Fibroblast of skin of abdomen (primary cell): Measurements from ENCODE around the gene TRMT13.
"Not testable (repeated sequence)": the region's sequence is repeated elsewhere in the genome, so short reads cannot be mapped to it uniquely, and the experiment has no call there.

ENCODE experiments used
- DNase-seq: peaks from one replicate; pipeline ENCODE4 v3.0.0-alpha.2; 2013

TRMT13 gene

DNA sequence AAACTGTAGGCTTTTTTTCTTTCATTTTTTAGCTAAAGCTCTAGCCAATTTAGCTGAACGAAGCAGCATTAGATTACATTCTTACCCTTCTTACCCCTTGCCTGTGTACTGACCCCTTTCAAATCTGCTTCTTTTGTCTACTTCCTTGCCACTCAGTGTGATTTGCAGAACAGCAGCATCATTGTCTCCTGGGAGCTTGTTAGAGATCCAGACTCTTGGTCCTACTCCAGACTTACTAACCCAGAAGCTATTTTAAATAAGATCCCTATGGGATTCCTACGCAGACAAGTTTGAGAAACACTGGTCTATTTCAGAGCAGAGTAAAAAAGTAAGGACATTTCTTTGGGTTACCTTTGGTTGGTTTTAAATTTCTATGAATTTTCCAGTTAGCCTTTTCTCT is 31.3 kb downstream of the TRMT13 start:
- peak; percentile 67 for DNase-seq

DNA sequence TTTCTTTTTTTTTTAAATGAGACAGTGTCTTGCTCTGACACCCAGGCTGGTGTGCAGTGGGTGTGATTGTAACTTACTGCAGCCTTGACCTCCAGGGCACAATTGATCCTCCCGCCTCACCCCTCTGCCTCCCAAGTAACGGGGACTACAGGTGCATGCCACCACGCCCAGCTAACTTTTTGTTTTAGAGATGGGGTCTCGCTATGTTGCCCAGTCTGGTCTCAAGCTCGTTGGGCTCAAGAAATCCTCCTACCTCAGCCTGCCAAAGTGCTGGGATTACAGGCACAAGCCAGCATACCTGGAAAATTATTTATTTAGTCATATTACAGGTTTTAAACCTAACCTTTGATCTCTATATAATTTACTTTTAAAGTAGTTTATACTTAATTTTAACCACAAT is 31.7 kb downstream of the TRMT13 start:
- no peak for DNase-seq

DNA sequence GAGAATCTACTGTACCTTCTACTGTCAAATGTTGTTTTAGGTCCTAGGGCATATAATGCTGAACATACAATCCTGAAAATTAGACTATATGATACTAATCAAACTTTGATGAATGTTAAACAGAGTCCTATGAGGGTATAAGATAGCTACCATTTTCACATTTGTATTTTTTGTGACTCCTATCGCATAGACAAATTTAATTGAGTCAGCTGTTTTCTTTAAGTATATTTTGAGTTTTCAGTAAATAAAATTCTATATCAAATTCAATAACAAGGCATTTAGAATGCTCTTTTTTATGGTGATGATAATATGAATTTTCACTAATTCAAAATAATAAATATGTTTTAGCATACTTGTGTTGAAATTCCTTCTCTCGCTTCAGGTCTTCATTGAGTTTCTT is 35.1 kb downstream of the TRMT13 start:
- DNase-seq = no peak

DNA sequence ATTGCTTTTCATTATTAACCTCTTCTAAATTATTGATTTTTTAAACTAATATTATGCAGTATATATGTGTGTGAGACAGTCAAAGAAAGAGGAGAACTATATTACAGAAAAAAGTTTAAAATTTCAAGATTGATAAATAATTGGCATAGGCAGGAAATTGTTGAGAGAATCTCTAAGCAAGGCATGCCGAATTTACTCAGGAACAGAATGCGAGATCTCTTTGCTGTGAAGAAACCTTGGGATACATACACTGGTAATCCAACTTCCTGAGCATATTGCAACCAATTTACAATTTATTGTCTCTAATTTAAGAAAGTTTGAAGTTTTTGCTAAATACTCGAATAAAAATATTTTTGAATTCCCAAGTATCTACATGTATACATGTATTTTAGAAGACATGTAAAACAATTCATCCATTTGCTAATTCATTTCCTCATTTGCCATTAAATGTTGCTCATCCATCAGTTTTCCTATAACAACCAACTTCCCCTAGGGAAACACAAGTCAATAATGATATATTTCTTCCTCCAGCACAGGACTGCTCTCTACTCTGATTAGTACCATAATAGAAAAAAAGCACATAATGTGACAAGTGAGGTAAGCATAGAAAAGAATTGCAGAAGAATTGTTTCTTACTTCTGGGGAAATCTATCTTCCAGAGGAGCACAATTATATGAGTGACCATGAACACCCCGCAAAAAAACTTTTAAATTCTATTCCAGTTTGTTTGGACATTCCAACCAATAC is 44.5 kb downstream of the TRMT13 start:
- DNase-seq = no peak

DNA sequence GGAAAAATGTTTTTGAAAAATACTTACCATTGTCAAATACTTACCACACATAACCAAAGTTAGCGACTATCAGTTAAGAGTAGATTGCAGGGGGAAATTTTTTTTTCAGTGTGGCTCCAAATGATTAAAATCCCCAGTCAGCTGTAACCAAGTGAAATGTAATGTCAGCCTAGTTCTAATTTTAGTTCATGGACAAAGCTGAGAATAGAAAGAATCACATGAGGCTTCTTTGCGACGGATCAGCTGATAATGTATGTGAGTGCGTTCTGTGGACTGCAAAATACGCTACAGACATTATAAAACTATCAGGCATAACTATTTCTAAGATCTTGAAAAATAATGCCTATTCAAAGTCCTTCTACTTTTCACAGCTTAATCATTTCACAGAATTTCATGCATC is 45.1 kb downstream of the TRMT13 start, which contains the start of gene LRRC39:
Gene LRRC39, minus strand, starts transcription at position 166 of the 400 bp plus-strand sequence. CDS start 9,740 bp downstream, outside the sequence.
- DNase-seq = no peak

DNA sequence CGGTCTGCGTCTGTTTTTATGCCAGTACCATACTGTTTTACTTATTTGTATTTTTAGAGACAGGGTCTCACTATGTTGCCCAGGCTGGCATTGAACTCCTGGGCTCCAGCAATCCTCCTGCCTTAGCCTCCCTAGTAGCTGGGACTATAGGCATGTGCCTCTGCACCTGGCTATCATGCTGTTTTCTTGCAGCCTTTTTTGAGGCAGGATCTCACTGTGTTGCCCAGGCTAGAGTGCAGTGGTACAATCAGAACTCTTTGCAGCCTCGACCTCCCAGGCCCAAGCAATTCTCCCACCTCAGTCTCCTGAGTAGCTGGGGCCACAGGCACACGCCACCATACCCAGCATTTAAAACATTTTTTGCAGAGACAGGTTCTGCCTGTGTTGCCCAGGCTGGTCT is 50.4 kb downstream of the TRMT13 start:
- no peak for DNase-seq

DNA sequence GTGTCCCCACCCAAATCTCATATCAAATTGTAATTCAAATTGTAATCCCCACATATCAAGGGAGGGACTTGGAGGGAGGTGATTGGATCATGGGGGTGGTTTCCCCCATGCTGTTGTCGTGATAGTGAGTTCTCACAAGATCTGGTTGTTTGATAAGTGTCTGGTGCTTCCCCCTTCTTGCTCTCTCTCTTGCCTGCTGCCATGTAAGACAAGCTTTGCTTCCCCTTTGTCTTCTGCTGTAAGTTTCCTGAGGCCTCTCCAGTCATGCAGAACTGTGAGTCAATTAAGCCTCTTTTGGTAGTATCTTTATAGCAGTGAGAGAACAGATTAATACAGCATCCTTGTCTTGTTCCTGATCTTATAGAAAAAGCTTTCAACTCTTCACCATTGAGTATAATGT is 51.6 kb downstream of the TRMT13 start:
- no peak for DNase-seq

DNA sequence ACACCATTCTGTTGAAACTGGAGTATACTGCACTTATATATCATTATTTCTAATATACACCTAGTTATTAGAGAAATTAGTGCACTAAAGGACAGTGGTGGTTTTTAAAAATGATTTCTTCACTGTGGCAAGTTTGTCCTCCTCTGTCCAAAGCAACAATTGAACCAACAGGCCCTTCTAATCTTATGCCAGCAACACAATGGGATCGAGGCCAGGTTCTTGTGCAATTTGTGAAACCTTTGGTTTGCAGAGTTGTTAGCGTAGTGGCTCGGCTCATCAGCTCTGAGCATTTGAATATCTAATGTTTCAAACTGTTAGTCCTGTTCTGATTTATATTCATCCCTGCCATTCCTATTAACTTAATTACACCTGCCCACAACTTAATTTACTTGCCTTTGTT is 54.9 kb downstream of the TRMT13 start:
- DNase-seq = no peak

DNA sequence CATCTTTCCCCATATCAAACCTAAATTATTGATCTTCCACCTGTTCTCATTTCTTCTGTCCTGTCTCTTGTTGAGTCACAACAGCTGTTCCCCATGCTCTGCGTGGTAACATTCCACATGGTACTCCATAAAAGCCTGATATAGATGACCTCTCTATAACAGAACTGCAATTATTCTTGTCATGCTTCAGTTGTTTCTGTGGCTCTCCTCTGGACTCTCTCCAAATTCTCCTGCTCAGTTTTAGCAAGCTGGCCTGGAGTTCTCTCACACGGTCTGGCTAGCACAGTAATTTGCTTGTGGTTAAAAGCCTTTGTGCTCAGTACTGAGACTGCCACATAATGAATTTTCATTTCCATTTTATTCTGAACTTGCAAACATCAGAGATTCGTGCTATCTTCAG is 55.7 kb downstream of the TRMT13 start:
- DNase-seq = peak; percentile 75

DNA sequence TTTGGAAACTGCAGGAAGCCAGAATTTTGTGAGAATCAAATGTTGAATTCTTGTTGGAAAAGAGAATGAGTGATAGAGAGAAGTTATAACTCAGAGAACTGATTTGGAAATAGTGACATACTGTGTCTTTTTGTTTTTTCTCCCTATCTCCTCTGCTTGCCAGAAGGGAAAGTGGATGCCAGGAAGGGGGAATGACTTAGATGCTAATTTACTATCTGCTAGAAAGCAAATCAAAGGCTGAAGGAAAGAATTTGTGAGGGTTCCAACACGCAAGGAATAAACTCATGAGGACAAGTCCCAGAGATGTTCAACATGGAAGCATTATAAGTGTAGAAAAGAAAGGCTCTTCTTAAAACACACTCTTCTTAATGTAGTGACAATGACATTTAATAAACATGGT is 65.6 kb downstream of the TRMT13 start:
- no peak for DNase-seq

DNA sequence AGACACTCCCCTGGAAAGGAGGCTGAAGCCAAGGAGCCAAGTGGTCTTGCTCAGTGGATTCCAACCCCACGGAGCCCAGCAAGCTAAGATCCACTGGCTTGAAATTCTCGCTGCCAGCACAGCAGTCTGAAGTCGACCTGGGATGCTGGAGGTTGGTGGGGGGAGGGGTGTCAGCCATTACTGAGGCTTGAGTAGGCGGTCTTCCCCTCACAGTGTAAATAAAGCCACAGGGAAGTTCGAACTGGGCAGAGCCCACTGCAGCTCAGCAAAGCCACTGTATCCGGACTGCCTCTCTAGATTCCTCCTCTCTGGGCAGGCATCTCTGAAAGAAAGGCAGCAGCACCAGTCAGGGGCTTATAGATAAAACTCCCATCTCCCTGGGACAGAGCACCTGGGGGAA is 67.1 kb downstream of the TRMT13 start:
- not testable (repeated sequence) for DNase-seq
